Keratinocyte (primary cell): ENCODE data around the gene TLL2.

Experiments used
- EZH2 ChIP-seq: IDR thresholded peaks from one replicate; pipeline ENCODE4 v1.6.1; 2012; ENCODE audit warnings: inconsistent platforms, mild to moderate bottlenecking, low read length, moderate library complexity
- TF ChIP-seq, protein P1 (sequence below), 3 experiments: IDR thresholded peaks in 1 of 3; conservative IDR thresholded peaks in 1 of 3; optimal IDR thresholded peaks in 1 of 3; 2 replicates in 2 of 3; 3 replicates in 1 of 3; pipeline versions ENCODE3 to v1.5.1; 2011; ENCODE audit warnings: low read length in 3 of 3, mild to moderate bottlenecking in 3 of 3, moderate library complexity in 2 of 3, control low read depth in 1 of 3, inconsistent platforms in 1 of 3; ENCODE audit not compliant: insufficient read depth in 2 of 3; ENCODE audit errors: extremely low read depth in 1 of 3

DNA sequence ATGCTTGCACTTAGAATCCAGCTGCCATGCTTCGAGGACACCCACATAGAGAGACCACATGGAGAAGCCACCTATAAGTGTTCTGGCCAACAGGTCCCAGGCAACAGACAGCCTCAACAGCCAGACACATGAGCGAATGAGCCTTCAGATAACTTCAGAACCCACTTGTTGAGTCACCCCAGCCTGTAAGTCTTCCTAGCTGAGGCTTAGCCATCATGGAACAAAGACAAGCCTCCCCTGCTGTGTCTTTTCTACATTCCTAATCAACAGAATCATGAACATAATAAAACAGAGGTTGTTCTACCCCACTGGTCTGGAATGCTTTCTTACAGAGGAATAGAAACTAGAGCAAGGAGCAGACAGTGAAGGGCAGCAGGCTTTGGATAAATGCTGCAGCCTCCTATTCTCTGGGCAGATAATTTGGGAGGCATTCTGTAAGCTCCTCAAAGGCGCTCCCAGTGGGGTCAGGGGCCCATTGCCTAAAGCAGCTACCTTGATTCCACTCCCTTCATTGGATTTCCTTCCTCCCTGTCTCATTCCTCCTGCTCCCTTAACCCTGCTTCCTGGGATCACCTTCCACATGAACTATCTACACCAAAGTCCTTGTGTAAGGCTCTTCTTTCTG lies 4.6 kb downstream of the TLL2 start:
- TF ChIP-seq, protein P1, sequence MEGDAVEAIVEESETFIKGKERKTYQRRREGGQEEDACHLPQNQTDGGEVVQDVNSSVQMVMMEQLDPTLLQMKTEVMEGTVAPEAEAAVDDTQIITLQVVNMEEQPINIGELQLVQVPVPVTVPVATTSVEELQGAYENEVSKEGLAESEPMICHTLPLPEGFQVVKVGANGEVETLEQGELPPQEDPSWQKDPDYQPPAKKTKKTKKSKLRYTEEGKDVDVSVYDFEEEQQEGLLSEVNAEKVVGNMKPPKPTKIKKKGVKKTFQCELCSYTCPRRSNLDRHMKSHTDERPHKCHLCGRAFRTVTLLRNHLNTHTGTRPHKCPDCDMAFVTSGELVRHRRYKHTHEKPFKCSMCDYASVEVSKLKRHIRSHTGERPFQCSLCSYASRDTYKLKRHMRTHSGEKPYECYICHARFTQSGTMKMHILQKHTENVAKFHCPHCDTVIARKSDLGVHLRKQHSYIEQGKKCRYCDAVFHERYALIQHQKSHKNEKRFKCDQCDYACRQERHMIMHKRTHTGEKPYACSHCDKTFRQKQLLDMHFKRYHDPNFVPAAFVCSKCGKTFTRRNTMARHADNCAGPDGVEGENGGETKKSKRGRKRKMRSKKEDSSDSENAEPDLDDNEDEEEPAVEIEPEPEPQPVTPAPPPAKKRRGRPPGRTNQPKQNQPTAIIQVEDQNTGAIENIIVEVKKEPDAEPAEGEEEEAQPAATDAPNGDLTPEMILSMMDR (optimal IDR thresholded peaks at IDR 0.05 in 1 of 3, IDR thresholded peaks at IDR 0.05 in 1 of 3, conservative IDR thresholded peaks at IDR 0.05 in 1 of 3; ENCODE audit: extremely low read depth in 1 of 3, insufficient read depth in 2 of 3, low read length in 3 of 3), result no peak
- TF ChIP-seq EZH2, result no peak
